ENCODE results near the gene CRADD.
A peak's percentile ranks its signal among the peaks of the same experiment; 100 is the strongest.
"Not testable (repeated sequence)": the region's sequence is repeated elsewhere in the genome, so short reads cannot be mapped to it uniquely, and the experiment has no call there.

CRADD gene

GRCh38 chr12:93844164-93844784 lies 167.1 kb downstream of the CRADD start:
- DNase-seq (ENCODE audit: low read depth) = no peak

GRCh38 chr12:93846936-93847516 lies 169.9 kb downstream of the CRADD start:
- no peak for DNase-seq (ENCODE audit: low read depth)

GRCh38 chr12:93847517-93848474 lies 170.6 kb downstream of the CRADD start:
- DNase-seq (ENCODE audit: low read depth) = peak; percentile 56

- DNase-seq (ENCODE audit: low read depth) = no peak
These were observed 171.4 kb downstream of the CRADD start for GRCh38 chr12:93848523-93849101.

GRCh38 chr12:93849946-93850345 lies 172.8 kb downstream of the CRADD start:
- DNase-seq (ENCODE audit: low read depth) = no peak

- DNase-seq (ENCODE audit: low read depth) = no peak
These were observed 173.5 kb downstream of the CRADD start for GRCh38 chr12:93850481-93851256.

GRCh38 chr12:93851257-93851671 lies 174.1 kb downstream of the CRADD start:
- no peak for DNase-seq (ENCODE audit: low read depth)

- no peak for DNase-seq (ENCODE audit: low read depth)
These were observed 175.0 kb downstream of the CRADD start for GRCh38 chr12:93852173-93852591.

GRCh38 chr12:93853698-93854478 lies 176.7 kb downstream of the CRADD start:
- no peak for DNase-seq (ENCODE audit: low read depth)

- no peak for DNase-seq (ENCODE audit: low read depth)
These were observed 178.1 kb downstream of the CRADD start for GRCh38 chr12:93855261-93855660.

- DNase-seq (ENCODE audit: low read depth) = no peak
These were observed 179.4 kb downstream of the CRADD start for GRCh38 chr12:93856611-93857010.

- DNase-seq (ENCODE audit: low read depth) = peak; percentile 62
These were observed 180.2 kb downstream of the CRADD start for GRCh38 chr12:93857279-93857938.

- no peak for DNase-seq (ENCODE audit: low read depth)
These were observed 180.8 kb downstream of the CRADD start for GRCh38 chr12:93857991-93858447.

- no peak for DNase-seq (ENCODE audit: low read depth)
These were observed 183.6 kb downstream of the CRADD start for GRCh38 chr12:93860668-93861373.

- no peak for DNase-seq (ENCODE audit: low read depth)
These were observed 185.2 kb downstream of the CRADD start for GRCh38 chr12:93862424-93862823.

GRCh38 chr12:93865751-93866150 lies 188.6 kb downstream of the CRADD start:
- DNase-seq (ENCODE audit: low read depth) = no peak

GRCh38 chr12:93868771-93869170 lies 191.6 kb downstream of the CRADD start:
- peak; percentile 91 for DNase-seq (ENCODE audit: low read depth)

- no peak for DNase-seq (ENCODE audit: low read depth)
These were observed 193.0 kb downstream of the CRADD start for GRCh38 chr12:93870020-93870795.

GRCh38 chr12:93871566-93871965 lies 194.4 kb downstream of the CRADD start:
- not testable (repeated sequence) for DNase-seq (ENCODE audit: low read depth)

Data from iris pigment epithelial cell (primary cell).